Activated effector memory CD4-positive, alpha-beta T cell treated with anti-CD3 and anti-CD28 coated beads, Interleukin-2, amount 50 U/mL, for 16 hours (primary cell): ENCODE data around the gene COL20A1.
"Not testable (repeated sequence)": the region's sequence is repeated elsewhere in the genome, so short reads cannot be mapped to it uniquely, and the experiment has no call there.

Experiments used
- DNase-seq: peaks from one replicate; pipeline ENCODE4 v3.0.0-alpha.2; 2020

Gene COL20A1

DNA sequence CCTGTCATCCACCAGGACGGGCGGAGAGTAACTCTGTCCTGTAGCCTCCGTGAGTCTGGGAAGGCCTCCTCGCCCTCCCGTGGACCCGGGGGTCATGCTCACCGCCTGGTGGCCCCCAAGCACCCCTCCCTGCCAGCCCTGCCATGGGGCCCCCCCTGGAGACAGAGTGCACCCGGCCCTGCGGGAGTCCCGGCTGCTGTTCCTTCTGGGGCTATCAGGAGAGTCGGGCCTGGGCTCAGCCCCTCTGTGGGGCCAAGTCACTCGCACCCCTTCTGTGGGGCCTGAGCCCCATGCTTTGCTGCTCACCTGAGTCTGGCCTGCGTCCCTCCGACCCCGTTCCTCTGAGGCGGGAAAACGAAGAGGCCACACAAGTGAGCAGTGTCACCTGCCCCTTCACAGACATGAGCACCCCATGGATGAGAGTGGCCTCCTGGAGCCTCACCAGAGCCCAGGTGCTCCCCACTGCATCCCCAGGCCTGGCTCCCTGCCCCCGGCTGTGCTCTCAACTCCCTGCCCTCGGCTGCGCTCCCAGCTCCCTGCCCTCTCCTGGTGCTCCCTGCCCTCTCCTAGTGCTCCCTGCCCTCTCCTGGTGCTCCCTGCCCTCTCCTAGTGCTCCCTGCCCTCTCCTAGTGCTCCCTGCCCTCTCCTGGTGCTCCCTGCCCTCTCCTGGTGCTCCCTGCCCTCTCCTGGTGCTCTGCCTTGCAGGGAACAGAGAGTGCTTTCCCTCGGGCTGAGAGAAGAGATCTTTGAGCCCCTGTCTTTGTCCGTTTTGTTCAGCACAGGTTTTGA, 72.8 kb downstream of the COL20A1 start:
- no peak for DNase-seq

- DNase-seq = no peak
These were observed 73.7 kb downstream of the COL20A1 start for GRCh38 chr20:63366390-63367365.

DNA sequence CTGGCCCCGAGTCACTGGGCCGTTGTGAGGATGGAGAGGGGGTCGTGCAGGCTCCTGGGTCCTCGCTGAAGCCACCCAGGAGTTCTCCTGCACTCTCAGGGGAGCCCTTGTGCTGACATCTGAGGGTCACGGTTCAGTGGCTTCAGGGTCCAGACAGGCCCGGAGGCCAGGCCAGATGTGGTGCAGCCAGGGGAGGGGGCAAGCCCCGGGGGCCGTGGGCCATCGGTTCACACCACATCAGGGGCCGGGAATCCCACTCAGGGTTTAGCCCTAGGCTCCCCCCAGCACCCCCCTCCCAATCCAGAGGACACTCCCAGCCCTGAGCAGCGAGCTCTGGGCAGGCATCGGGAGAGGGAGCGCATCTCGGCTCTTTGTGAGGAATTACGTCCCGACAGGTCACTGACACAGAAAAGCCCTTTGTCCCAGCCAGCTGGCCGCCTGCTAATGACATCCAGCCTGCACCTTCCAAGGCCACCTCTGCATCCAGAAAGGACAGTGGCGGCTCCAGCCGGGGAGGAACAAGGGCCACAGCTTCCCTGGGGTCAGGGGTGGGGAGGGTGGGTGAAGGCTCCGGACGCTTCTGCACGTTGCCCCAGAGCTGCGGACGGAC, 74.6 kb downstream of the COL20A1 start:
- DNase-seq = no peak

DNA sequence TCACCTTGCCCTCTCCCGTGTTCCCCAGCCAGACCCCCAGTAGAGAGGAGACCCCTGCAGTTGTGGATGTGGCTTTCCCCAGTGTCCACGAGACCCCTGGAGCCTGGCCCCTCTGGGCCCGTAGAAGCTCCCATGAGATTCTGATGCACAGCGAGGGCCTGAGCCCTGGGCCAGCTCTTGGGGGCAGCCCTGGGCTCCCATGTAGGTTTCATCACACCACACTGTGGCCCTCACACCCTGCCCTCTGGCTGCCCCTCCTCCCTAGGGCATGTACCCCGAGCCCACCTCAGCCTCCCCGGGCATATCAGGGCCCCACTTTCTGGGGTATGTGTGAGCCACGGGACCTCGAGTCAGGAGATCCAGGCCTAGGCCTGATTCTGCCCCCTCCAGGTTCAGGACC, 75.2 kb downstream of the COL20A1 start:
- DNase-seq = no peak

GRCh38 chr20:63369024-63369530, 76.1 kb downstream of the COL20A1 start:
- no peak for DNase-seq

DNA sequence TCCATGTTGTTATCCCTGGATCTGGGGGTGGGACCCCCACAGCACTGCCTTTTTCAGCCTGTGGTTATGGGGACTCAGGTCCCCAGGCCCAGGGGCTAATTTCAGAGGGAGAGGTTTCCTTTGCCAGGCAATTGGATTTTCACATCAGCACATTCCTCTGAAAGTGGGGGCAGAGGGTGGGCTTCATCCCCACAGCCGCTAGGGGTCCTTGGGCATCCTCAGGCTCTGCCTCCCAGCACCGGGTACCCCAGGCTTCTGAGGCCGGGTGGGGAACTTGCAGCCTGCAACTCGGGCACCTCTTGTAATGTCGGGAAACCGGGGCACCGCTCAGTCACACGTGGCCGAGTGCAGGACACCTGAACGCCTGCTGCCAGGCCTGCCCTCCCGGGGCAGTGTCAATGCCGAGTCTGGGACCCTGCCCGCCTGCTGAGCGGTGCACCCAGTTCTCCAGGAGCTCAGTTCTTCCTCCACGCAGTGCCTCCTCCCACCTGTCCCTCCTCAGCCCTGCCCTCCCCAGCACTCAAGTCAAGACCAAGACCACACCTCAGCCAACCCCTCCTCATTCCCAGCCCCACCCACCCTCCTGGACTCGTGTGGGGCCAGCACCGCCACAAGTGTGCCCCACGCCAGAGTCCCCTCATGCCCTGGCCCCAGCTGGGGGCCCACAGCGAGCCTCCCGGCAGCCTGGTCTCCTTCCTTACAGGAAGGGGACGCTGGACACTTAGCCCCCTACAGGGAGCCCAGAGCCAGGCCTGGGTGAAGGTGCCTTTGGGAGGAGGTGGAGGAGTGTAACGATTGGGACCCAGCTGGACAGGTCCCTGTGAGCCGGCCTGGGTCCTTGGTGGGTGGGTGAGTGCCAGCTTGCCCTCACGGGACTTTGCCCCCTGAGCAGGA, 77.0 kb downstream of the COL20A1 start:
- DNase-seq = no peak

GRCh38 chr20:63370618-63371187, 77.7 kb downstream of the COL20A1 start:
- DNase-seq = no peak

DNA sequence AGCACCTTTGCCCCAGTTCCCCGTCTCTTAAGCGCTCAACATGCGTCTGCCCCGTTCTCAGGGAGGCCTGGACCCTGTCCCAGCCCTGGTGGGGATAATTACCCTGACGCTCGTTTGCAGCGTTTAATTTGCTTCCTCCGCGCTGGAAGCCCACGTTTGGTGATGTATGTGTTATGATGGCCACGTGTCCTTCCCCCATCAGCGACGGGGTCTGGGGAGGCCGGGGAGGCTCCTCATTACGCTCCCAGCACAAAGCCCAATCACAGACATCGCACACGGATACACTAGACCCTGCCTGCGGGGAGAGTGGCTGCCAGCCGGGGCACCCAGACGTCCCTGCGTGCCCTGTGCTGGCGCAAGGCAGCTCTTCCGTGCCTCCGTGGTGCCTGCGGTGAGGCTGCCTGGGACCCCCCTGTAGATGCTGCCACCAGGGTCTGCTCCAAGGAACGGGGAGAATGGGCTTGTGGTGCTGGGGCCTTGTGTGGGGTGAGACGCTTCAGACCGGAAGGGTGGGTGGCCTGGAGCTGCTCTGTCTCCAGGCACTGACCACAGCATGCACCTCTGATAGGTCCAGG, 78.4 kb downstream of the COL20A1 start:
- DNase-seq = no peak

DNA sequence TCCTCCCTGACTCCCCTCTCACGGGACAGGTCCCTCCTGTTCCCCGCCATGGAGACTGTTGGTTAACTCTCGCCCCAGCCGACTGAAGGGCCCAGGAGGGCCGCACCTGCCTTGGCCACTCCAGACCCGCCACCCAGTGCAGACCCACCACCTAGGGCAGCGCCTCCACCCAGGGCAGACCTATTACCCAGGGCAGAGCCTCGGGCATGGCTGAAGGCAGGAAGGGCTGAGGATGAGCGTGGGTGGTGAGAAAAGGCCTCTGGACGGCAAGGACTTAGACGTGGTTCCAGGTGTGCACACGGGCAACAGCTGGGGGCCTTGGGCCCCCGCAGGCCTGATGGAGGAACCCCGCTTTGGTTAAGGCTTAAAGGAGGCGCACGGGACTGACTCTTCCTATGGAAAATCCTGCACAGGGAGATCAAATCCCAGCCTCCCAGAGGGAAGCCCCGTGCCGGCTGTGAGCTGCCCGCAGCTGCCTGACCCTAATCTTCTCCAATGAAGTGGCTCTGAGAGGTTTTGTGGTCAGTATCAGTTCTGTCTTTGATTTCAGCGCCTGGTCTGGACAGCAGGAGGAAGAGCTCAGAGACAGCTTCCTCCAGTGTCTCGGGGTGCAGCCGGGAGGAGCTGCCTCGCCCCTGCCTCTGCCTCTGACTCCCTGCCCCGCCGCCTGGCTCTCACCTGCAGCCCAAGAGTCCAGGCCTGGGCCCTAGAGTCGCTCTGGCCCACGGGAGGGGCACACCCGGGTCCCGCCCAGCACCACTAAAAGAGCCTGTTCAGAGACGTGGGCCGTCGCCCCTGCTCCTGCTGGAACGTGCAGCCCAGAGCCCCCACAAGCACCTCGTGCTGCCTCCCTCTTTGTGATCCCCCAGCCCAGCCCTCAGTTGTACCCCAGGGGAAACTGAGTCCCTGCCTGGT, 80.2 kb downstream of the COL20A1 start:
- DNase-seq = no peak

GRCh38 chr20:63373996-63374395, 81.0 kb downstream of the COL20A1 start:
- DNase-seq = no peak

GRCh38 chr20:63374504-63374903, 81.5 kb downstream of the COL20A1 start:
- DNase-seq = no peak

GRCh38 chr20:63375438-63375837, 82.5 kb downstream of the COL20A1 start:
- DNase-seq = no peak

- DNase-seq = no peak
These were observed 83.6 kb downstream of the COL20A1 start for GRCh38 chr20:63376283-63377250.

DNA sequence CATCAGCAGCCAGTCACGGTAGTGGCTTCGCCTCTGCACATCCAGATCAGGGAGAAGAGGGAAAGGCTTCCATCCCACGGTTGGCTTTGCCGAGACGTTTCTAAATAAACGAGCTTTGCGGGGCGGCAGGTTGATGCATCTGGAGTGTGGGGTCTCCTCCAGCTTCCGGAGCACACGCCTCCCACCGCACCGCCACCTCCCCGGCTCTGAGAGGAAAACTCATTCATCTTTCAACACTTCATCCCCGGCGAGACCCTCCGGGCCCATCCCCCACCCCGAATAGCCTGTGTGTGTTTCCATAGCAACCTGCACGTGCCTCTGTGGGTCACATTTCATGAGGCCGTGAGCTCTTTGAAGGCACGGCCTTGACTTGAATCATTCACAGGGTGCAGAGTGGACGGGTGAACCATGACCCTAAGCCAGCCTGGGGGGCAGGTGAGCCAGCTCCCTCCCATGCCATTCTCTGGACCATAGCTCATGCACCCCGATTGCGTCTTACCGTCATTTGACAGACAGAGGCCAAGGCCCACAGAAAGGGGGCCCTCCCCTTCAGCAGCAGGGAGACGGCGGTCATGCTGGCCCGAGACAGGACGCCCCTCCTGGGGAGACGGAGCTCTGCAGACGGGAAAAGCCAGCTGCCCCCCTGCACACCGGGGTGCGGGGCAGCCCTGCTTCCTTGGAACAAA, 84.4 kb downstream of the COL20A1 start:
- DNase-seq = no peak

- no peak for DNase-seq
These were observed 85.0 kb downstream of the COL20A1 start for GRCh38 chr20:63377951-63378381.

DNA sequence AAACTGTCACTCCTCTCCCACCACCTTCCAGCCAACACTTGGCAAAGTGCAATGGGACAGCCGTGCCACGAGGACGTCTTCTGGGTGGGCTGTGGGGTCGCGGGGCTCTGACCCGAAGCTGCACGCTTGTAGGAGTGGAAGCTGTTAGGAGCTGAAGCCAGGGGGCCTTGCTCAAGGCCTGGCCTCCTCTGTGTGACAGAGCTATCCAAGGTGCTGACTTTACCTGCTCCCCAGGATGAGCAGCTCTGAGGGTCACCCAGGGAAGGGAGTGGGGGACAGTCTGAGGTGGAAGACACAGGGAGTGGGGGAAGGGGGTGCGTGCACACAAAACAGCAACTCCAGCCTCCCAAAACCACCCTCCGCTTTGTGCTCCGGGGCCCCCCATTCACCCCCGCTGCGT, 85.6 kb downstream of the COL20A1 start:
- DNase-seq = no peak

DNA sequence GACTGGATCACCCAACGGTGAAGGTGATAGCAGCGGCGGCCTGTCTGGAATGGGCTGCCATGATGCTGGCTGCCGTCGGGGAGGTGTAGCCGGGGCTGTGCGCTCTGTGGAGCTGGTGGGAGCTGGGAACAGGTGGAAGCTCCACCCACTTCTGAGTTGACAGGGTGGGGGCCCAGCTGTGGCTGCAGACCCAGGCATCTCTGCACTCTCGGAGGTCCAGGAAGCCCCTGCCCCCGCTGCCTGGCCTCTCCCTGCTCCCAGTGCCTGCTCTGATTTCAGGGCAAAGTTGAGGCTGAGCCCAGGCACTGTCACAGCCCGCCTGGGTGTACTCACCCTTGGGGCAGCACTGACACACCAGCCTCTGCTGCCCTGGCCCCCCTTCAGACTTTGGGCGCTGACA, 86.3 kb downstream of the COL20A1 start:
- no peak for DNase-seq

DNA sequence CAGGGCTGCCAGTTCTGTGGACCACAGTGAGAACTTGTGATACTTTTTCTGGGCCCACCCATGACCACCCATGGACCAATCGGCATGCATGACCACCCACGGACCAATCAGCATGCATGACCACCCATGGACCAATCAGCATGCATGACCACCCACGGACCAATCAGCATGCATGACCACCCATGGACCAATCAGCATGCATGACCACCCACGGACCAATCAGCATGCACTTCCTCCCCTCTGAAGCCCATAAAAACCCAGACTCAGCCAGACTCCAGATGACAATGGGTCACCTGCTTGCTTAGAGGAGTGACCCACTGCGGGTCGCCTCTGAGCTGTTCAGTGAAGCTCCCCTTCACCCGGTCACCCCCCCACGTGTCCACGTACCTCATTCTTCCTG, 86.9 kb downstream of the COL20A1 start:
- DNase-seq = not testable (repeated sequence)
